ENCODE data around the gene GNL1.
"Not testable (repeated sequence)": the region's sequence is repeated elsewhere in the genome, so short reads cannot be mapped to it uniquely, and the experiment has no call there.

GNL1 gene

GRCh38 chr6:30529349-30529875, 26.9 kb downstream of the GNL1 start:
- not testable (repeated sequence) for DNase-seq

- not testable (repeated sequence) for DNase-seq
Observed at GRCh38 chr6:30526444-30526843, 29.8 kb downstream of the GNL1 start.

GRCh38 chr6:30521952-30522351, 34.3 kb downstream of the GNL1 start:
- not testable (repeated sequence) for DNase-seq

- DNase-seq, result not testable (repeated sequence)
Observed at GRCh38 chr6:30521082-30521481, 35.2 kb downstream of the GNL1 start.

DNA sequence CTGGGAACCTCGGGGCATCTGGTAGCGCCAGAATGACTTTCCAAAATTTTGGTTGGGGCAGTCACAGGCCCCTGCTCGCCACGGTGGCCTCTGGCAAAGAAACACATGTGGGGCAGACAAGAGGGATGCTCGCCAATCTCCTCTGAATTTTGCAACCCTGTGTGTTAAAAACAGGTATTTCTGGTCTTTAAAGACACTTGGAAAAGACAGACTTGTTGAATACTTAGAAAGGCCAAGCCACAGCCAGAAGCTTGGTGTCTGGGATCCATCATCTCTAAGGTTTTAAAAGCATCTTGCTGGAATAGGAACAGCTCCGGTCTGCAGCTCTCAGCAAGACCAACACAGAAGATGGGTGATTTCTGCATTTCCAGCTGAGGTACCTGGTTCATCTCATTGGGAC, 35.8 kb downstream of the GNL1 start:
- DNase-seq, result no peak

DNA sequence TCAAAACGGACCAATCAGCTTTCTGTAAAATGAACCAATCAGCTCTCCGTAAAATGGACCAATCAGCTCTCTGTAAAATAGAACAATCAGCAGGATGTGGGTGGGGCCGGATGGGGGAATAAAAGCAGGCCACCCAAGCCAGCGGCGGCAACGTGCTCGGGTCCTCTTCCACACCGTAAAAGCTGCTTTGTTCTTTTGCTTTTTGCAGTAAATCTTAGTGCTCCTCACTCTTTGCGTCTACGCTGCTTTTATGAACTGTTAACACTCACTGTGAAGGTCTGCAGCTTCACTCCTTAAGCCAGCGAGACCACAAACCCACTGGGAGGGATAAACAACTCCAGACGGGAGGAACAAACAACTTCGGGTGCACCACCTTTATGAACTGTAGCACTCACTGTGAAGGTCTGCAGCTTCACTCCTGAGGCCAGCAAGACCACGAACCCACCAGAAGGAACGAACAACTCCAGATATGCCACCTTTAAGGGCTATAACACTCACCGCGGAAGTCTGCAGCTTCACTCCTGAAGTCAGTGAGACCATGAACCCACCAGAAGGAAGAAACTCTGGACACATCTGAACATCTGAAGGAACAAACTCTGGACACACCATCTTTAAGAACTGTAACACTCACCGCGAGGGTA, 37.7 kb downstream of the GNL1 start:
- not testable (repeated sequence) for DNase-seq

DNA sequence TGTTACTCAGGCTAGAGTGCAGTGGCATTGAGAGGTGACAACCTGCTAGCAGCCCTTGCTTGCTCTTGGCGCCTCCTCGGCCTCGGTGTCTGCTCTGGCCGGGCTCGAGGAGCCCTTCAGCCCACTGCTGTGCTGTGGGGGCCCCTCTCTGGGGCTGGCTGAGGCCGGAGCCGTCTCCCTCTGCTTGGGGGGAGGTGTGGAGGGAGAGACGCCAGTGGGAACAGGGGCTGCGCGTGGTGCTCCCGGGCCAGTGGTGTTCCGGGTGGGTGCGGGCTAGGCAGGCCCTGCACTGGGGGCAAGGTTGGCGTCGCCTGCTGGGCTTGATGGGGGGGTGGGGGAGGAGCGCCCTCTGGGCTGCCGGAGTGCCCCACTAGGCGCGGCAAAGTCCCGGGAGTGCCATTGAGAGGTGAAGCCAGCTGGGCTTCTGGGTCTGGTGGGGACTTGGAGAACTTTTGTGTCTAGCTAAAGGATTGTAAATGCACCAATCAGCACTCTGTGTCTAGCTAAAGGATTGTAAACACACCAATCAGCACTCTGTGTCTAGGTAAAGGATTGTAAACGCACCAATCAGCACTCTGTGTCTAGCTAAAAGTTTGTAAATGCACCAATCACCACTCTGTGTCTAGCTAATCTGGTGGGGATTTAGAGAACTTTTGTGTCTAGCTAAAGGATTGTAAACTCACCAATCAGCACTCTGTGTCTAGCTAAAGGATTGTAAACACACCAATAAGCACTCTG, 38.4 kb downstream of the GNL1 start:
- not testable (repeated sequence) for DNase-seq

- not testable (repeated sequence) for DNase-seq
Observed at GRCh38 chr6:30516754-30517076, 39.6 kb downstream of the GNL1 start.

- peak; percentile 86 for DNase-seq
Observed at GRCh38 chr6:30515944-30516753, 40.1 kb downstream of the GNL1 start.

GRCh38 chr6:30515106-30515505, 41.2 kb downstream of the GNL1 start:
- no peak for DNase-seq

GRCh38 chr6:30513451-30513850, 42.8 kb downstream of the GNL1 start:
- no peak for DNase-seq

GRCh38 chr6:30511169-30511546, 45.1 kb downstream of the GNL1 start:
- DNase-seq, result no peak

GRCh38 chr6:30510419-30511168, 45.7 kb downstream of the GNL1 start:
- no peak for DNase-seq

DNA sequence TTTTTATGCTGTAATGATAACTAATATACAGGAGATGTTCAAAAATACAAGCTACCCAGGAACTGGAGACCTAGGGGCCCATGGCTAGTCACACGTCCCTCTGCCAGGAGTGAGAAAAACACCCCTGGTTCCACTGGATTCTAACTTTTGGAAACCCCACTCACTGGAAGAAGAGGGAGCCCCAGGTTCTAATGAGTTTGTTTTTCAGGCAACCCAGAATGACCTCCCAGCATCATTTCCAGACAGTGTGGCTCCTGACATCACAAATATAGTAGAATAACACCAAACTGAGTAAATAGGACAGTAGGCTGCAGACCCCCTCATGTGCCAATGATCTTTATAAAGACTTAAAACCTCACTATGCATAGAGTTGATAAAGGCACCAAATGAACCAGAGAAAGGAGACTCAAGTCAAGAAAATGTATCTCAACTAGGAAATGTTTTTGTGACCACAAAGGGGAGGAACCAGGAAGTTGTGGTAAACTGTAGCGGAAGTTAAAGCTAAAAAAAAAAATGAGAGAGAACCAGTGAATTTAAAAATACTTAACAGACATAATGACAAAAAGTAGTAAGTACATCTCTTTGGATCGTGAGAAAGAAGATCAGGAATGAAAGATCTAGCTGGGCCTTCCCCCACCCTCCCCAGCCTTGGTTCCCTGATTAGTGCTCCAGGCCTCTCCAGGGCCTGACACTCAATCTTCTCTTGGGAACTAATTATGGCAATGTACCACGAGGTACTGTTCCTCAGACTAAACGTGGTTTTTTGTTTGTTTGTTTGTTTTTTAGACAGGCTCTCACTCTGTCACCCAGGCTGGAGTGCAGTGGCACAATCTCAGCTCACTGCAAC, 47.2 kb downstream of the GNL1 start:
- no peak for DNase-seq

DNA sequence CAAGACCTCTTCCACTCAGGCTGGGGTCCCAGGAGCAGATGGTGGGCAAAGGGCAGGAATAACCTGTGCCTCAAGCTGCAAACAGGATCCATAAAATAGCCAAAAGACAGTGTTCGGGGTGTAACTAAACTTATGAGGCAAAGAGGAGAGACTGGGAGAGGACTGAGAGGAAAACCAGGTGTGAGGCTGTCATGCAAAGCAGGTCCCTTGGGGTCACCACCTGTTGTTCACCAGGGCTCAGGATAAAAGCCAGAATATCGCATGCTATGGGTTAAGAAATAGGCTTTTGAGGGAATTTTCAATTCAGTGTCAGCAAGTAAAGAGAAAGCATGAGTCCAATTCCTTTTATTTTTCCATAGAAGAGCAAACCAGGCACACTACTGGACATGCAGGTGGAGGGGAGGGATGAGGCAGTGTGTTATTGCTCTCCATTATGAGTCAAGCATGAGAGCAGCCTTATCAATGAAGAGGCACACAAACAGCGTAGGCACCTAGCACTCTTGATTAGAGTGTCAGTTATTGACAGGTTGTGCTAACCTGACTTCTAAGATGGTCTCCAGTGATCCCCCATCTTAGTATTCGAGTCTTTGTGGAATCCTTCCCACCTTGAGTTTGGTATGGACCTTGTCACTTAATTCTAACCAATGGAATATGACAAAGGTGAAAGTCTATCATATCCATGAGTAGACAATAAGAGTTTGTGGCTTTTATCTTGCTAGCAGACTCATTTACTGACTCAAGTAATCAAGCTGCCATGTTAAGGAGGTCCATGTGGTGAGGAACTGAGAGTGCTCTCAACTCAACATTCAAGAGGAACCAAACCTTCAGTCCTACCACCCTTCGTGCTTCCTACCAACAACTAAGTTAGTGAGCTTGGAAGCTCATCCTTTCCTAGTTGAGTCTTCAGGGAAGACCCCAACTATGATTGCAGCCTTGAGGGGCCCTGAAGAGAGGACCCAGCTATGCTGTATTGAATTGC, 48.2 kb downstream of the GNL1 start:
- DNase-seq, result no peak

DNA sequence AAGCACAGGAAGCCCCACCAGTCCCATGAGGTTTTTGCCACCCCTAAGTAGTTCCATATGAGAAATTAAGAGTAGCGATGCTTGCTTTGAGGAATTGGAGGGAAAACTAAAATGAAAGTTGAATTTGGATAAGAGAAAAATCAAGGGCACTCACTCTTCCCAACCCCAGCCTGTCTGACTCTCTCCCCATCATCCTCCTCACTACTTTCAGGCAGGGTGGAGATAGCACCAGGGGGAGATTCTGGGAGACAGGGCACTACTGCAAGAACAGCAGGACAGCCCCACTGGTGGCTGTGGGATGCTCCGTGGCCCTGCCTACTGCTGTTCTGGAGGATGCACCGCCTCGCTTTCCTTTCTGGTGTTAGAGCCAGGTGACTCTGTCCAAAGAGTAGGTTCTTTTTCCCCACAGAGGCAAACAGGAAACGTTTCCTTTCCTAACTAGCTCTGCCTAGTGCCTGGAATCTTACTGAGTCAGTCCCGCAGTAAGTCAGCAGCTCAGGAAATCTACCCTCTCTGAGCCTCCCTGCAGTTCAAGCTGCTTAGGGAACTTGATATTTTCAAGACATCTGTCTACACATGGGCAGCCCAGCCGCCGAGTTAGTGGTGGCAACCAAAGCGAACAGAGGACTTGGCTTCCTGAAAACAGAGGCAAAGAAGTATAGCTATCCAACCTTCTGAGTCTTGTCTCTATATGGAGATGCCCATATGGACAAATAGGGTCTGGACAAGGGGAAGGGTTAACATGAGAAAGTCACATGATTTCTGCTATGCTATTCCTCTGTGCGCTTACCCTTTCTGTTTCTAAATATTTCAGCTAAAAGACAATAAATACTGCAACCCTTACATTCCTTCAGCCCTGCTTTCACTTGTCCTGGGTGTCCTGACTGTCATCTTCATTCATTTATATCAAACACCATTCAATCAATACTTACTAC, 55.6 kb downstream of the GNL1 start:
- DNase-seq, result no peak

DNA sequence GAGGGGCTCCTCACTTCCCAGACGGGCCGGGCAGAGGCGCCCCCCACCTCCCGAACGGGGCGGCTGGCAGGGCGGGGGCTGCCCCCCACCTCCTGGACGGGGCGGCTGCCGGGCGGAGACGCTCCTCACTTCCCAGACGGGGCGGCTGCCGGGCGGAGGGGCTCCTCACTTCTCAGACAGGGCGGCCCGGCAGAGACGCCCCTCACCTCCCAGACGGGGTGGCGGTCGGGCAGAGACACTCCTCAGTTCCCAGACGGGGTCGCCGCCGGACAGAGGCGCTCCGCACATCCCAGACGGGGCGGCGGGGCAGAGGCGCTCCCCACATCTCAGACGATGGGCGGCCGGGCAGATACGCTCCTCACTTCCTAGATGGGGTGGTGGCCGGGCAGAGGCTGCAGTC, 57.6 kb downstream of the GNL1 start:
- not testable (repeated sequence) for DNase-seq

DNA sequence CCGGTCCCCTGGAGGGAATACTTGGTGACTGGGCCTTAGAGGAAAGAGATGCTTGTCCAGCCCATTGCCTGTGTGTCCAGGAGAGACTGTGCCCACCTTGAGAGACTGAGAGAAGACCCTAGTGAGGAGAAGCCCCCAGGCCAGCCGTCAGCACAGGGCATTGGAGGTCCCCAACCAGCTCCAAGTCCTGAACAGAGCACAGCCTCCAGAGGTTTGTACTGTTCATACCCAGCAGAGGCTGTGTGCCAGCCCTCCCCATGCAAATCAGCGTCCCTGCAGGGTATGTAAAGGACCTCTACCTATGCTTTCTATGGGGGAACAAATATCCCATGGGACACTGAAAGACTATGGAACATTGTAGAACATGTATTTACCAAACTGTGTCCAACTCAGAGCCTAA, 58.6 kb downstream of the GNL1 start:
- DNase-seq, result no peak

GRCh38 chr6:30497261-30497599, 59.1 kb downstream of the GNL1 start:
- not testable (repeated sequence) for DNase-seq

GRCh38 chr6:30495993-30496392, 60.3 kb downstream of the GNL1 start:
- DNase-seq, result no peak
